GM12878 (cell line): ENCODE data around the gene PEX16. TPM values are rescaled to one million over a fixed set of nuclear protein-coding genes. Genes with fewer than 3 reads are reported as not detected.

ENCODE experiments used
- ATAC-seq: fragments of 200-7000 bp; cut with Tn5 transposase; 3 replicates; pipeline ENCODE4 v1.9.1; 2020; ENCODE audit warnings: mild to moderate bottlenecking, moderate library complexity
- BruUV-seq: library from RNA; stranded (reverse); fragments of 400-500 nt; replicated peaks from 2 replicates; lab custom pipeline; 2021; lab: Mats Ljungman, UMichigan
- CTCF ChIA-PET: fragments of 300-600 bp; sonication (Branson Sonifier 250); formaldehyde crosslinking; extraction: SDS; loops from one replicate; lab custom pipeline; 2021; ENCODE audit warnings: inconsistent platforms; lab: Yijun Ruan, JAX
- POLR2A ChIA-PET: fragments of 350-600 bp; formaldehyde crosslinking; extraction: SDS; loops from one replicate; lab custom pipeline; 2021; ENCODE audit warnings: inconsistent platforms; lab: Charles Lee
- RAD21 ChIA-PET: fragments of 300-600 bp; sonication (Branson Sonifier 250); formaldehyde crosslinking; loops from one replicate; lab custom pipeline; 2023; ENCODE audit warnings: antibody characterized with exemption; ENCODE audit not compliant: unreplicated experiment; lab: Charles Lee
- SMC1A ChIA-PET: fragments of 300-600 bp; sonication (Branson Sonifier 250); formaldehyde crosslinking; loops from one replicate; lab custom pipeline; 2023; ENCODE audit not compliant: unreplicated experiment, uncharacterized antibody; lab: Charles Lee
- DNase-seq: peaks from one replicate; pipeline ENCODE4 v3.0.0-alpha.2; 2011; ENCODE audit warnings: low read depth, low spot score
- FAIRE-seq: peaks from 3 replicates; lab custom pipeline; 2011; peaks lifted over from hg19 to GRCh38; lab: Jason Lieb, UNC
- H2AFZ ChIP-seq: 2 replicates; pipeline ENCODE4 v1.6.0; 2011; ENCODE audit warnings: low read depth, low read length, control low read depth; ENCODE audit not compliant: control insufficient read depth
- H3K27ac ChIP-seq: 2 replicates; pipeline ENCODE4 v1.5.1; 2011; ENCODE audit warnings: control low read depth; ENCODE audit not compliant: control insufficient read depth, insufficient read depth
- H3K27me3 ChIP-seq, 2 experiments: replicated peaks in 1 of 2; 2 replicates each; pipeline versions ENCODE4 v1.6.0 to v1.6.1; 2011; ENCODE audit warnings: low read length in 1 of 2; ENCODE audit not compliant: control insufficient read depth in 2 of 2, insufficient read depth in 2 of 2
- H3K36me3 ChIP-seq, 2 experiments: 2 replicates each; pipeline ENCODE4 v1.5.1; 2011; ENCODE audit warnings: low read length in 1 of 2; ENCODE audit not compliant: control insufficient read depth in 2 of 2, insufficient read depth in 2 of 2
- H3K4me1 ChIP-seq: 2 replicates; pipeline ENCODE4 v1.6.1; 2011; ENCODE audit warnings: mild to moderate bottlenecking, low read length, moderate library complexity, mixed read lengths; ENCODE audit not compliant: control insufficient read depth, insufficient read depth
- H3K4me2 ChIP-seq: 2 replicates; pipeline ENCODE4 v1.6.0; 2011; ENCODE audit warnings: control low read depth; ENCODE audit not compliant: control insufficient read depth, insufficient read depth
- H3K4me3 ChIP-seq: fragments of 200-600 bp; sonication (generic); 2 replicates; pipeline ENCODE4 v1.5.1; 2016
- H3K79me2 ChIP-seq: 2 replicates; pipeline ENCODE4 v1.6.0; 2011; ENCODE audit warnings: low read length; ENCODE audit not compliant: control insufficient read depth, insufficient read depth
- H3K9ac ChIP-seq: 2 replicates; pipeline ENCODE4 v1.8.0; 2011; ENCODE audit warnings: low read length, control low read depth, mixed read lengths; ENCODE audit not compliant: control insufficient read depth, insufficient read depth
- H3K9me3 ChIP-seq: replicated peaks from 3 replicates; pipeline ENCODE4 v1.5.1; 2011; ENCODE audit warnings: mild to moderate bottlenecking, low read length; ENCODE audit not compliant: control insufficient read depth, insufficient read depth
- H4K20me1 ChIP-seq: 2 replicates; pipeline ENCODE4 v1.6.0; 2011; ENCODE audit not compliant: control insufficient read depth, insufficient read depth
- CTCF ChIP-seq, 3 experiments: IDR thresholded peaks in 2 of 3; conservative IDR thresholded peaks in 1 of 3; 2 replicates each; pipeline ENCODE4 v1.5.1; 2011; ENCODE audit warnings: low read depth in 3 of 3, low read length in 3 of 3, mild to moderate bottlenecking in 3 of 3, control low read depth in 2 of 3, moderate library complexity in 2 of 3, inconsistent platforms in 1 of 3, mixed read lengths in 1 of 3; ENCODE audit not compliant: control insufficient read depth in 2 of 3, insufficient read depth in 1 of 3; ENCODE audit errors: extremely low read depth in 1 of 3
- HDGF ChIP-seq: fragments of 450-650 bp; IDR thresholded peaks from 2 replicates; pipeline ENCODE4 v1.6.1; 2016; ENCODE audit warnings: antibody characterized with exemption
- RAD21 ChIP-seq: IDR thresholded peaks from 2 replicates; pipeline ENCODE4 v1.6.1; 2011; ENCODE audit warnings: mild to moderate bottlenecking, low read depth, low read length, moderate library complexity; ENCODE audit not compliant: insufficient read depth
- SIX5 ChIP-seq: IDR thresholded peaks from 2 replicates; pipeline ENCODE4 v1.6.1; 2011; ENCODE audit warnings: mild to moderate bottlenecking, low read depth, low read length, moderate library complexity; ENCODE audit not compliant: severe bottlenecking
- SMC3 ChIP-seq: IDR thresholded peaks from 2 replicates; pipeline ENCODE4 v1.6.1; 2011; ENCODE audit warnings: low read length, improper control_type of control experiment, borderline replicate concordance
- ZNF384 ChIP-seq: IDR thresholded peaks from 2 replicates; pipeline ENCODE4 v1.6.1; 2012; ENCODE audit warnings: low read depth, mild to moderate bottlenecking, low read length, improper control_type of control experiment, borderline replicate concordance
- WGBS: methylation state at CpG from one replicate; pipeline ENCODE4 v1.1.6; 2016; ENCODE audit warnings: low lambda C conversion rate; ENCODE audit not compliant: insufficient replicate concordance, insufficient coverage; ENCODE audit errors: missing lambda C conversion rate; 5-methylcytosine and 5-hydroxymethylcytosine counted together
- in situ Hi-C: fragments of 300-500 bp; cut with MboI; formaldehyde crosslinking; loops from 9 replicates; pipeline ENCODE4 v1.14.3; 2018; ENCODE audit warnings: mixed read lengths
- intact Hi-C: fragments of 100-400 bp; cut with micrococcal nuclease; formaldehyde crosslinking; loops from one replicate; pipeline ENCODE4 v1.14.2; 2022; ENCODE audit not compliant: unreplicated experiment
- polyA plus RNA-seq, 11 experiments: library from polyadenylated mRNA; depleted of rRNA in 4 of 11; unstranded in 6 of 11; stranded (reverse) in 5 of 11; fragments of >200 nt; fragmentation: Nextera tagmentation in 4 of 11; fragmentation: Illumina TruSeq in 1 of 11; extraction: Ambion mirVana in 4 of 11; extraction: Trizol in 1 of 11; gene quantifications; 1 replicate in 1 of 11; 2 replicates in 10 of 11; pipeline versions ENCODE4 v1.2.1 to v1.2.3, GENCODE V29; 2011 to 2016; ENCODE audit warnings: inconsistent platforms in 2 of 11, missing spikeins in 2 of 11, low read depth in 1 of 11
- total RNA-seq, 4 experiments: library from RNA; depleted of rRNA in 3 of 4; stranded (reverse); fragments of >200 nt in 3 of 4; fragmentation: Illumina TruSeq in 1 of 4; extraction: Trizol in 1 of 4; gene quantifications; 2 replicates each; pipeline versions ENCODE4 v1.2.1 to v1.2.3, GENCODE V29; 2013 to 2021
- TF ChIP-seq, protein P1 (sequence below): fragments of 450-650 bp; IDR thresholded peaks from 2 replicates; pipeline ENCODE4 v1.6.1; 2018; ENCODE audit warnings: mild to moderate bottlenecking, low read depth, moderate library complexity; ENCODE audit not compliant: partially characterized antibody

The PEX16 gene
- total and polyA plus RNA-seq, 10 of the 15 experiments (the other 5 are each of a cell fraction or from before 2014, with no cell fraction given) = 1.4 to 53.5 (median 27.6) TPM

DNA sequence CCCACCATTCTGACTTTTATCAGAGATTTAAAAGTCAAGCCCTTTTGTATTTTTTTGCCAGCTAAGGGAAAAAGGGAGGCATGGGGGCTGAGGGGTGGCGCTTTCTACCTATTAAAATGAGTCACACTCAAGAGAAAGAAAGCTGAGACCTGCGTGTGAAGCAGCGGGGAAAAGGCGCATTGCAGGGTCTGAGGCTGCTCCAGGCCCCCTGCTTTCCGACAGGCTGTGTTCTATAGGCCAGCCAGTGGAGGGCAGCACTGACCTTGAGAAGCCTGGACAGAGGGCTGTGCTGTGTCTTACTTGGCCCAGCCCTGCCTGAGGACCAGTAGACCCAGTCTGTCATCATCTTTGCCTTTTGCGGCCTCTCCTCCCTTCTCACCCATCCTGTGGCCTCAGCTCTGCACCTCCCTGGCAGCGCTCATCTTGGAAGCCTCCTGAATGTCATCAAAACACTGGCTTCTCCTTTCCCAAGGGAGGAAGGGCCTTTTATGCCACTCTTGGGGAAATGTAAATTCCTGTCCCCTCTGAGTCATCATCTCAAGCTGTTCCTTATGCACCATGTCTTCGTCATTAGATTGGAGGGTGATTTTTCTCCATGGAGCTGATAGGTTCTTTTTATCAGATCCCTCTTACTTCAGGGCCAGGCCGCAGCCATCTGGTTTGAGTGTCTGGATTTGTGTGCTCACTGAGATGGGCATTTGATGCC, 44.9 kb downstream of the PEX16 start:
- CTCF ChIA-PET = interaction anchor here (0.6 to 4.5 kb wide), 28 partner anchors 9 to 244 kb away, joined by 3 to 63 read pairs (median 4); no protein-coding TSS in a partner anchor

More for the DNA sequence above, 44.9 kb downstream of the PEX16 start:
- DNase-seq (no peak), FAIRE-seq (no peak), ATAC-seq (peak; percentile 97)
- Histone ChIP-seq H3K4me3 (no peak overlapping the region), H3K9ac (no peak overlapping the region), H2AFZ (no peak overlapping the region), H4K20me1 (no peaks in the 10 kb centered on the region), H3K4me2 (no peak overlapping the region), H3K4me1 (no peaks in the 10 kb centered on the region), H3K9me3 (no peaks in the 10 kb centered on the region), H3K27ac (no peak overlapping the region), H3K79me2 (no peaks in the 10 kb centered on the region), H3K36me3 (peaks cover 14 to 38% of the 10 kb centered on the region in 2 experiments), H3K27me3 (no peaks in the 10 kb centered on the region)
- ChIA-PET SMC1A (interaction anchor here (0.6 to 3.6 kb wide), 11 partner anchors 11 to 139 kb away, joined by 3 to 24 read pairs (median 3); no protein-coding TSS in a partner anchor), RAD21 (interaction anchor here (0.6 to 4.7 kb wide), 7 partner anchors 11 to 136 kb away, joined by 3 to 31 read pairs (median 3); no protein-coding TSS in a partner anchor), POLR2A (interaction anchor here (0.5 kb wide), 2 partner anchors 62 to 761 kb away, joined by 4 read pairs; no protein-coding TSS in a partner anchor)
- no TSS peak for BruUV-seq
- intact Hi-C loops = loop anchor here (1.0 kb wide), 1 partner anchor 133 kb away; no protein-coding TSS in a partner anchor
- in situ Hi-C loops = no loop called here
- peak; percentile 38; the same call in 1 of the 2 replicates for TF ChIP-seq SMC3
- peak; percentile 54 to 73 (median 63) for TF ChIP-seq CTCF (IDR thresholded peaks at IDR 0.05 in 2 of 3, conservative IDR thresholded peaks at IDR 0.05 in 1 of 3; ENCODE audit: control insufficient read depth in 2 of 3, extremely low read depth in 1 of 3, insufficient read depth in 1 of 3, low read depth in 3 of 3, low read length in 3 of 3)
- peak; percentile 55 for TF ChIP-seq RAD21
- no peak for TF ChIP-seq SIX5
- TF ChIP-seq HDGF = 0 out of 2 replicates have a peak, but pooled peaks have one; percentile 38
- TF ChIP-seq, protein P1, sequence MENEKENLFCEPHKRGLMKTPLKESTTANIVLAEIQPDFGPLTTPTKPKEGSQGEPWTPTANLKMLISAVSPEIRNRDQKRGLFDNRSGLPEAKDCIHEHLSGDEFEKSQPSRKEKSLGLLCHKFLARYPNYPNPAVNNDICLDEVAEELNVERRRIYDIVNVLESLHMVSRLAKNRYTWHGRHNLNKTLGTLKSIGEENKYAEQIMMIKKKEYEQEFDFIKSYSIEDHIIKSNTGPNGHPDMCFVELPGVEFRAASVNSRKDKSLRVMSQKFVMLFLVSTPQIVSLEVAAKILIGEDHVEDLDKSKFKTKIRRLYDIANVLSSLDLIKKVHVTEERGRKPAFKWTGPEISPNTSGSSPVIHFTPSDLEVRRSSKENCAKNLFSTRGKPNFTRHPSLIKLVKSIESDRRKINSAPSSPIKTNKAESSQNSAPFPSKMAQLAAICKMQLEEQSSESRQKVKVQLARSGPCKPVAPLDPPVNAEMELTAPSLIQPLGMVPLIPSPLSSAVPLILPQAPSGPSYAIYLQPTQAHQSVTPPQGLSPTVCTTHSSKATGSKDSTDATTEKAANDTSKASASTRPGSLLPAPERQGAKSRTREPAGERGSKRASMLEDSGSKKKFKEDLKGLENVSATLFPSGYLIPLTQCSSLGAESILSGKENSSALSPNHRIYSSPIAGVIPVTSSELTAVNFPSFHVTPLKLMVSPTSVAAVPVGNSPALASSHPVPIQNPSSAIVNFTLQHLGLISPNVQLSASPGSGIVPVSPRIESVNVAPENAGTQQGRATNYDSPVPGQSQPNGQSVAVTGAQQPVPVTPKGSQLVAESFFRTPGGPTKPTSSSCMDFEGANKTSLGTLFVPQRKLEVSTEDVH = no peak
- no peak for TF ChIP-seq ZNF384
- whole genome bisulfite sequencing = 86% methylated on average over 9 of the region's 9 CpGs
